Fibroblast of skin of left quadriceps (primary cell): ENCODE measurements around the gene TPM3.
"Not testable (repeated sequence)": the region's sequence is repeated elsewhere in the genome, so short reads cannot be mapped to it uniquely, and the experiment has no call there.

ENCODE experiments used
- DNase-seq, 2 experiments: peaks; one replicate each; pipeline ENCODE4 v3.0.0-alpha.2; 2013; ENCODE audit warnings: low read depth in 2 of 2

TPM3 gene

GRCh38 chr1:154205778-154206177 lies 13.9 kb upstream of the TPM3 start:
- not testable (repeated sequence) for DNase-seq

DNA sequence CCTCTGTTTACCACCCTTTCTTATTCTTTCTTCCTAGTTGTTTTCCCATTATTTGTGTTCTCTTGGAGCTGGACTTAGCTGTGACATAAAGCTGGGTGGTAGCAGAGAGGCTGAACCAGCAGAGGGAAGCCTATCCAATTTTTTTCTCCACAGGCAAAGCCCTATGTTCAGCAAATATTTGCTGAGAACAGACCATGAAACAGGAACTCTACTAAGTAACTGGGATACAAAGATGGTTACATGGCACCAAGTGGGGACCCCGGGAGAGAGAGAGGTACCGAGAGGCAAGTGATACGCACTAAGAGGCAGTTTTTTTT lies 7.6 kb upstream of the TPM3 start:
- no peak for DNase-seq

- peak in 1 of 2 experiments; percentile 32 for DNase-seq
Observed at GRCh38 chr1:154198756-154199562, 7.1 kb upstream of the TPM3 start.

- DNase-seq = no peak
Observed at GRCh38 chr1:154193821-154194220, 1.9 kb upstream of the TPM3 start.

DNA sequence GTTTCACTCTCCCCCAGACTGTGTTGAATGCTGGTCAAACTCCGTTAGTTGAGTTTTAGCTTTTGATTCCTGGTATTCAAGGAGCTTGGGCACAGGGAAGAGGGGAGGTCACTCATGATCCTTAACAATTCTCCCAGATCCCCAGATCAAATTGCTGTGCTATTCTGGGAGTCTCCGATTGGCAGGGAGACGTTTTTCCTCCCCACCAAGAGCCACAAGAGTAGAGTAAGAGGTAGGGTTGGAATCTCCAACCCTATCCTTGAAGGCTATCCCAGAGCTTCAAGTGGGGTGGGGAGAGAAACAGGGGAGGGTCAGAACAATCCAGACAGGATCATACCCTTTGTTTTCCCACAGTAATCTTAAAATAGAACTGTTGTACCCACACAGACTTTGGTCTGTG lies 576 bp upstream of the TPM3 start:
- no peak for DNase-seq

GRCh38 chr1:154190550-154190949 lies 1.4 kb downstream of the TPM3 start:
- no peak for DNase-seq

DNA sequence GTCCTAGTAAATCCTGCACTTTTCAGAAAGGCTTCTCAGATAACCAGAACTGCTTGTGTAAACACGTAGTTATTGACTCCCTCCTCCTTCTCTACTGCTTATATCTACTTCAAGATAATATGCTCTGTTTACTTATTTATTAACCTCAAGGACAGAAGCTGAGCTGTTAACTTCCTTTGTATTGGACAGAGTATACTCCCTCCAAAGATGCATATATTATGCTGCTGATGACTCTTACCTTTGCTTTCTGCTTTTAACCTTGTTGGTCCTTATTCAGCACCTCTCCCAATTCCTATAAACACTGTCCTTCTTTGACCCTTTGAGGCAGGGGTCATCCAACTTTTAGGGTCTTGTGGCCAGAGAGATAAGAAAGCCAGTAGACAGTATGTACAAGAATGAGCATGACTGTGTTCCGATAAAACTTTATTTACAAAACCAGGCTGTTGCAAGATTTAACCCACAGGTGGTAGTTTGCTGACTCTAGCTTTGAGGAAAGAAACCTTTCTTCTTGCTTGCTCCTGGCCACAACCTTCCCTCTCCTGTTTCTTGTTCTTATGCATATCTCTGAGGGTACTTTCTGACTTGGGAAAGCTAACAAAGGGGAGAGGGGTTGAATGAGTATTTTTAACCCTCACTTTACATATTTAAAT lies 4.9 kb downstream of the TPM3 start:
- DNase-seq = no peak

GRCh38 chr1:154186177-154186576 lies 5.7 kb downstream of the TPM3 start:
- DNase-seq = no peak

DNA sequence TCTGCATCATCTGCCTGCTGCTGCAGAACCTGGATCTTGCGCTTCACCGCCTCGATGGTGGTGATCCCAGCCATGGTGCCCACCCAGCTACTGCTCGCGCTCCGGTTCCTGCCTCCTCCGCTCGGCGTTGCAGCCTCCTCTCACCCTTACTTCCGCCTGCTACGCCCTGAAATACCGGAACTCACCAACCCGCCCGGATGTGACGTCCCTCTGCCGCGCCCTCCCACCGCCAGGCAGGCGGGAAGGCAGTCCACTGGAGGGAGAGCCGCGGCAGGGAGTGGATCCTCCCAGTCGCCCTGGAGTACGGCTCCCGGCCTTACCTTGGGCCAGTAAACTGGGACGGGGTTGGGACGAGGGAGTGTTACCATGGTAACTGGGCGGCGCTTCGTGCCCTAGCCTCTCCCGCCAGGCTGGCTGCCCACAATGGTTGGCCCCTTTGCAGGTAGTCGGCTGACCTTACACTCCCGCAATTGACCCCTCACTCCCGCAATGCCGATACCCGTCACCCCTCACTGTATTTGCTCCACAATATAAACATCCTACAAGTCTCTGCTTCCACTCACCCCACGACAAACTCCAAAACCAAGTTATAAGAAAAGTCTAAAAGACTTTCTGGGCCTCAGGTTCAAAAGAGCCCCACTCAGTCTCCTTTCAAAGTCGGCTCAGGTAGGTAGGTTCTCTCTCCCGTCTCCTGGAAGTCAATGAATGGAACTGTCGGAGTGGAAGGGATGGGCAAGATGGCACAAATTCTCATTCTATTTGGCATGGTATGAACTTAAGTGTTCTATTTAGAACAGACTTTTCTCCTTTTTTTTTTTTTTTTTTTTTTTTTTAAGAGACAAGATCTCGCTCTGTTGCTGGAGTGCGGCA lies 8.6 kb downstream of the TPM3 start:
- DNase-seq = peak; percentile 84 to 85

DNA sequence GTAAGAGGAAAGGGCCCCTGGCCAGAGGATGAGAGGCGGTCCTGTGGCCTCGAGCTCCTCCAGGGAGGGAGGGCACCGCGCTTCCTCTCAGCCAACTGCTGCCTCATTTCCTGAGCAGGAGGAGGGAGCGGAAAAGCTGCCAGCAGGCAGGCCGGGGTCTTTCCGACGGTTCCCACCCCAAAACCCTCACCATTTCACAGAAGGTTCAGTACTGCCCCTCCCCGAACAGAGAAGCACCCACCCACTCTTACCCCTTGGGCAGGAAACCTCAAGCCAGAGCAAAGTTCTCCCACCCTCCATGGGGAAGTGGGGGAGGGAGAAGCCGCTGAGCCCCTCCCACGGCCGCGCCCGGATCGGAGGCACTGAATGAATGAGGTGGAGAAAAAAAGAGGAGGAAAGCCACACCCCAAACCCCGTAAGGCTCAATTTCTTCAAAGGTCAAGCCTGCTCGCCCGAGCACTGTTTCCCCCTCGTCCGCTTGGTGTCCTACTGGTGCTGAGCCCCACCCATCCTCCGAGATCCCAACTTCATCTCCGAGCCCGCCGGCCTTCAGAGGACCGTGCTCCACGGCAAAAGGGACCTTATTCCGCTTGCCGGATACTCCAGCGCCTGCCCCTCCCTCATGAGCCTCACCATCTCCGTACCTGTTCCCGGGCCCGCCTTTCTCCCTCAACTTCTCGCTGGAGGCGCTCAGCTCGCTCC lies 9.4 kb downstream of the TPM3 start:
- DNase-seq = peak in 1 of 2 experiments; percentile 28

- DNase-seq = no peak
Observed at GRCh38 chr1:154181944-154182343, 10.0 kb downstream of the TPM3 start.

DNA sequence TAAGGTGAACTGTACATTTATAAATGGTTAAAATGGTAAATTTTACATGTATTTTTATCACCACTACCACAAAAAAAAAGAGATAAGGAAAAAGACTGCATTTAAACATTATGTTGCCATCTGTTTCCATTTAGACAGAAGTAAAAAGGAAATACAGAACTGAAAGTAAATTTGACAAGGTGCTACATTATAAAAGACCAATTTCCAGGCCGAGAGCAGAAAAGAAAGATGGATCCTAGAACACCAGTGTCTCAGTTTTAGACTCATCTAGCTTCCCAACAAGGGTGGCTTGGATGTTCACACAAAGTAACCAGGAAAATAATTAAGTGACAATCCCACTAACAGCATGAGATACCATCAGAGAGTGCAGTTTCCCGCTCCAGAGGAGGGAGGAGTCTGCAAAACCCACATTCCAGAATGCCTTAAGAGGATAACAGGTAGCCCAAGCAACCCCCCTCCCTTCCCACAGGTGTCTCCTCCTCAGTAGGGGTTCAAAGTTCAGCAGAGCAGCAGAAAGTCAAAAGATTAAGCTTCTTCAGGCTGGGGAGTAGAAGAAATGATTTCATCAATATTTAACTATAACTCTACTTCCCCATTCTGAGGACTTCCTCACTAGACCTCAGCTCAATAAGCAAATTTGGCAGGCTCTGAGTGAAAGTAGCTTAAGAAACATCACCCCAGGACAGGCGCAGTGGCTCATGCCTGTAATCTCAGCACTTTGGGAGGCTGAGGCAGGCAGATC lies 11.8 kb downstream of the TPM3 start:
- DNase-seq = no peak

GRCh38 chr1:154178911-154179811 lies 12.7 kb downstream of the TPM3 start:
- DNase-seq = no peak

DNA sequence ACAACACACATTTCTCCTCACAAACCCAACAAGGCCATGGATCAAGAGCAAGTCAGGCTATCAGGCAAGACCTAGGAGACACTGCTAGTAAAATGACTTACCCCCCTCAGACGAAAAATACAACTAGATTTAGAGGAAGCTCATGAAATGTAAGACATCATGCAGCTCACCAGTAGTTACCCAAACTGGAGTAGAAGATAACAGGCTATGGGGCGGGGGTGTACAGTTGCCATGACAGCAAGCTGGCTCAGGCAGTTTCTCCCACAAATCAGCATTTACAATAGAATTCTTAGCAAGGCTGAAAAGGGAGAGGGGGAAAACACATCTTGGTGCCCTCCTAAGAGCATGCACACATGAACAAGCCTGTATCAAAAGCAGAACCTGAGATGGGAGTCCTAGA lies 13.9 kb downstream of the TPM3 start:
- no peak for DNase-seq

GRCh38 chr1:154176337-154176736 lies 15.6 kb downstream of the TPM3 start:
- peak in 1 of 2 experiments; percentile 44 for DNase-seq

- no peak for DNase-seq
Observed at GRCh38 chr1:154174654-154175053, 17.2 kb downstream of the TPM3 start.

DNA sequence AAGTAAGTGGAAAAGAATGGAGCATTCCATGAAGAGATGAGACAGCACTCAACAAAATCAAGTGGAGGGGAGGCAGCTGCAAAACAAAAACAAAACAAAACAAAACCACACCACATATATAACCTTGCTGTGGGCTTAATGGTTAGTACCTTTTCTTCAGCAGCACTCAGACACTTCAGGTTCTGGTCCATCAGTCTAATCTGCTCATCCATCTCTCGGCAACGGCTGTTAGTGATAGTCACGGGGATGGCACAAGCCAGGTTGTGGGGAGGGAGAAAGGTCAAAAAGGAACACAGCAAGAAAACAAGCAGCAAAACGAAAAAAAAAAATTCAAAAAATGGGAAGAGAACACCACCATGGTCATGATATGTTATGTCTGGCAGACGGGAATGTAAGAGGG lies 20.0 kb downstream of the TPM3 start:
- no peak for DNase-seq

- DNase-seq = no peak
Observed at GRCh38 chr1:154171223-154171583, 20.7 kb downstream of the TPM3 start.

- DNase-seq = no peak
Observed at GRCh38 chr1:154170547-154171222, 21.2 kb downstream of the TPM3 start.

GRCh38 chr1:154167461-154167860 lies 24.4 kb downstream of the TPM3 start:
- DNase-seq = no peak
